Astrocyte of the spinal cord (primary cell): ENCODE results near the gene BCL2.

Experiments
- DNase-seq: peaks from one replicate; pipeline ENCODE4 v3.0.0; 2011; ENCODE audit warnings: low read depth, low spot score
- H3K4me3 ChIP-seq: 2 replicates; pipeline ENCODE4 v1.5.1; 2011; ENCODE audit warnings: low read depth, mild to moderate bottlenecking, low read length, moderate library complexity
- in situ Hi-C: cut with HindIII; loops from 2 replicates; pipeline ENCODE4 v1.10.0; 2017; ENCODE audit warnings: low sequenced_read_pairs
- TF ChIP-seq, protein P1 (sequence below): IDR thresholded peaks from 2 replicates; pipeline ENCODE4 v1.5.1; 2012; ENCODE audit warnings: low read depth, mild to moderate bottlenecking, low read length, inconsistent platforms

Gene BCL2

DNA sequence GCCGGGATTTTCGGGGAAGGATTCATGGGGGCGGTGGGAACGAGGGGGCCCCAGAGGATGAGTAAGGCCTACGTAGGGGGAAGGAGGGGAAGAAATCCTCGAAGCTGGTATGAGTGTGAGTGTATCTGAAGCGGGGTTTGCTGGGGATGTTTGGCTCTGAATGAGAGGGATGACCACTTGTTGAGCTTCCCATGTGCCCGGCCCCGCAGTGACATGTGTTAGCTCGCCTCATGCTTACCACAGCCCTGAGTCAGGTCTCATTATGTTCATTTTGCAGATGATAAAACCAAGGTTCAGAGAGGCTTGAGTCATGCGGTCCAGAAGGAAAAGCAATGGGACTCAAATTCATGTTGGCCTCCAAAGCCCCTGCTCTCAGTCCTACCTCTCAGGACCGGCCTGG is 214.7 kb downstream of the BCL2 start:
- no peak for DNase-seq
- TF ChIP-seq, protein P1, sequence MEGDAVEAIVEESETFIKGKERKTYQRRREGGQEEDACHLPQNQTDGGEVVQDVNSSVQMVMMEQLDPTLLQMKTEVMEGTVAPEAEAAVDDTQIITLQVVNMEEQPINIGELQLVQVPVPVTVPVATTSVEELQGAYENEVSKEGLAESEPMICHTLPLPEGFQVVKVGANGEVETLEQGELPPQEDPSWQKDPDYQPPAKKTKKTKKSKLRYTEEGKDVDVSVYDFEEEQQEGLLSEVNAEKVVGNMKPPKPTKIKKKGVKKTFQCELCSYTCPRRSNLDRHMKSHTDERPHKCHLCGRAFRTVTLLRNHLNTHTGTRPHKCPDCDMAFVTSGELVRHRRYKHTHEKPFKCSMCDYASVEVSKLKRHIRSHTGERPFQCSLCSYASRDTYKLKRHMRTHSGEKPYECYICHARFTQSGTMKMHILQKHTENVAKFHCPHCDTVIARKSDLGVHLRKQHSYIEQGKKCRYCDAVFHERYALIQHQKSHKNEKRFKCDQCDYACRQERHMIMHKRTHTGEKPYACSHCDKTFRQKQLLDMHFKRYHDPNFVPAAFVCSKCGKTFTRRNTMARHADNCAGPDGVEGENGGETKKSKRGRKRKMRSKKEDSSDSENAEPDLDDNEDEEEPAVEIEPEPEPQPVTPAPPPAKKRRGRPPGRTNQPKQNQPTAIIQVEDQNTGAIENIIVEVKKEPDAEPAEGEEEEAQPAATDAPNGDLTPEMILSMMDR, result no peak
- in situ Hi-C loops, result no loop called here
- H3K4me3 ChIP-seq, result no peak overlapping the region

DNA sequence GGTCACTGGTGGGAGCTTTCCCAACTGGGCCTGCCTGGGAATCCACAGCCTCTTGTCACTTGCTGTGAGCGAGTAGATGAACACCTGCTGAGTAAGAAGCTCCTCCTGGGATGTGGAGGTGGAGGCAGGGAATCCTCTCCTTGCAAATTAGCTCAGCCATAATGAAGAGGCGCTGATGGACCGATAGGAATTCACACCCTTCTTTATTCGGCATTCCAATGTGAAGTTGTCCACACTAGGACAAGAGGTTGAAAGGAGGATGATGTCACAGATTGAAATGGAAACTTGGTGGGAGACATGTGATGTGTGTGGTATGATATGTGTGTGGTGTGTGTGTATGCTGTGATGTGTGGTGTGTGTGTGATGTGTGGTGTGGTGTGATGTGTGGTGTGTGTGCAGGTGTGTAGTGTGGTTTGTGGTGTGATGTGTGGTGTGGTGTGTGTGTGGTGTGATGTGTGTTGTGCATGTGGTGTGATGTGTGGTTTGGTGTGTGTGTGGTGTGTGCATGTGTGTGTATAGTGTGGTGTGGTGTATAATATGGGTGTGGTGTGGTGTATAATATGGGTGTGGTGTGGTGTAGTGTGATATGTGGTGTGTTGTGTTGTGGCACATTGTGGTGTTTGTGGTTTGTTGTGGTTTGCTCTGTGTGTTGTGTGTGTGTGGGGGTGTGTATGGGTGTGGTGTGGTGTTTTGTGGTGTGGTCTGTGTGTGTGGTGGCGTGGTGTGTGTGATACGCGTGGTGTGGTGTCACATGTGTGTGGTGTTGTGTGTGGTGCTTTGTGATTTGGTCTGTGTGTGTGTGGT is 216.4 kb downstream of the BCL2 start:
- DNase-seq, result no peak
- TF ChIP-seq, protein P1, result no peak
- in situ Hi-C loops, result no loop called here
- no peak overlapping the region for H3K4me3 ChIP-seq

DNA sequence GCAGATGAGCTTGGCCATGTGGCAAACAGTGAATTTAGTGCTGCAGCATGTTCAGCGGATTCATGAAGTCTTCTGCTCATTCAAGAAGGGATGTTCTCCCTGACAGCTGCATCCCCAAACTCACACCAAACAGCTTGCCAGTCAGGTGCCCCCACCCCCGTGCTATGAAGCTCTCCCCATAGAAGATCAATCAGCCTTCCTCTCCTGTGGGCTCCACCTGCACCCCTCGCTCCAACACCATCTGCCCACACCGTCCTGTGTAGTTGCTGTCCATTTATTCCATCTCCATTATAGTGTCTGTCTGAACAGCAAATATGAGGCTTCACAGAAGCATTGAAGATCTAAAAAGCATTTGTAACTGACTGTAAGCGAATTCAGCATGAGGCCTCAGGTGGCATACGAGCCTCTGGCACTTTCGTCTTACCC is 218.9 kb downstream of the BCL2 start:
- in situ Hi-C loops, result no loop called here
- TF ChIP-seq, protein P1, result no peak
- no peak for DNase-seq
- H3K4me3 ChIP-seq, result no peak overlapping the region

DNA sequence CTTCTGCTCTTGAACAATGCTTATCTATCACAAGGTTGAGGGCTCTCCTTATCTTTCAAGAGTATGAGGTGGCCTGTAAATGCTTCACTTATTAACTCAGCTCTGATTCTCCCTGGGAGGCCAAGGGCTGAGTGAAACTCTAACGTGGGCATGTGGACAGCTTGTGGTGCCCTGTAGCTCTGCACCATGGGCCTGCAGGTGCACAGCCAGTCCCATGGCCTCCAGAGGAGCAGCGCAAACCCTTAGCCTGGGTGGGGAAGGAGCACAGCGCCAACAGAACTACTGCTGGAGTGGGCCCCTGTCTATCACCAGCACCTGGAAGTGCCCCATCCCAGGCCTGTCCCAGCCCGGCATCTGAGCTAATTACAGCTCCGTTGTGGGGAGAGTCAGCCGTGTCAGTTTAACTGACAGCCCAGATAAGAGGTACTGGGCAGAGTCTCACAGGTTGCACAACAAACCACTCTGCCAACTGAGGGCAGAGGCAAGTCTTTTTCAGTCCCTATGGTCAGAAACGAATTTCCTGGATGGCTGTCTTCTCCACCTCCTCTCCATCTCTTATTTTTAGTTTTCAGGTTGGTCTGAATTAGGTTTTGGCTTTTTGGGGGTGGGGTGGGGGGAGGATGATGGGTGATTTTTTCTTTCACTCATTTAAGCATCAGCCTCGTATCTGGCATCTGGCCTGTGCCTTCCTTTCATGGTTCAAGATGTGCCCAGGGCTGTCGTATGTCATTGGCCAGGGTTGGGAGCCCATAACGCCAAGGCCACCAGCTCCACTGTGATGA is 219.5 kb downstream of the BCL2 start:
- no peak overlapping the region for H3K4me3 ChIP-seq
- DNase-seq, result no peak
- in situ Hi-C loops, result no loop called here
- TF ChIP-seq, protein P1, result no peak

DNA sequence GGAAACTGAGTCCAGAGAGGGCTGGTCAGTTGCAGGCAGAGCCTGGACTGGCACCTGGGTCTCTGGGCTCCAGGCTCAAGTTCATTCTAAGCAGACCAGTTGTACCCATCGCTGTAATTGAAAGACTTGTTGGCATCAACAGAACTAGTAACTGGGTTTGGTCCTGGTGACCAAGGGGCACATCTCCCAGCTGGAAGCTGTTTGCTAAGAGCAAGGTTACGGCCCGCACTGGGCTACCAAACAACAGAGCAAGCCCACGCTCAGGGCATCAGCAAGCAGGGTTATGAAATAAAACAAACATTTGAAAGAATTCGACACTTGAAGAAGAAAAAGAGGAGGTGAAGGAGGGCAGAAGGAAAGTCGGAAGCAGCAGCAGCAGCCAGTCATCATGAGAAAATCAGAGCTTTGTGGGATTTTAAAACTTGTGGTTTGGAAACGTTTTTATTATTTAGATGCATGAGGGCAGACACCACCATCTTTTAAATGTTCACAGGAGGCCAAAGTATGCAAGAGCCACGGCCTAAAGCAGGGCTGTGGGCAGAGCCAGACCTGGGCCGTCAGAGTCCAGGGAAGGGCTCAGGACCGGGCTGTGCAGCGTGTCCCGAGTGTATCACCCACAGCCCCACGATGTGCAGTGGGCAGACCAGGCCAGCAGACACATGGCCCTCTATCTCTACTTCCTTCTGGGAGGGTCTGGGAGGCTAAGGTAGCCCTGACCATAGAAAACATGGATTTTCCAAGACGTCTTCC is 220.3 kb downstream of the BCL2 start:
- DNase-seq, result no peak
- TF ChIP-seq, protein P1, result no peak
- in situ Hi-C loops, result no loop called here
- H3K4me3 ChIP-seq, result no peak overlapping the region
